LNCaP clone FGC (cell line): ENCODE results near the gene FBXL12.
"Not testable (repeated sequence)": the region's sequence is repeated elsewhere in the genome, so short reads cannot be mapped to it uniquely, and the experiment has no call there.

Experiments used
- DNase-seq: peaks from one replicate; pipeline ENCODE4 v3.0.0-alpha.2; 2011; ENCODE audit warnings: low read depth
- H3K4me3 ChIP-seq: 2 replicates; pipeline ENCODE4 v1.5.1; 2011; ENCODE audit warnings: mild to moderate bottlenecking, low read depth, low read length, control low read depth
- TF ChIP-seq, protein P1 (sequence below): IDR thresholded peaks from 2 replicates; pipeline ENCODE4 v1.5.1; 2012; ENCODE audit warnings: mild to moderate bottlenecking; ENCODE audit not compliant: control insufficient read depth, insufficient read depth; ENCODE audit errors: extremely low read depth

The FBXL12 gene

DNA sequence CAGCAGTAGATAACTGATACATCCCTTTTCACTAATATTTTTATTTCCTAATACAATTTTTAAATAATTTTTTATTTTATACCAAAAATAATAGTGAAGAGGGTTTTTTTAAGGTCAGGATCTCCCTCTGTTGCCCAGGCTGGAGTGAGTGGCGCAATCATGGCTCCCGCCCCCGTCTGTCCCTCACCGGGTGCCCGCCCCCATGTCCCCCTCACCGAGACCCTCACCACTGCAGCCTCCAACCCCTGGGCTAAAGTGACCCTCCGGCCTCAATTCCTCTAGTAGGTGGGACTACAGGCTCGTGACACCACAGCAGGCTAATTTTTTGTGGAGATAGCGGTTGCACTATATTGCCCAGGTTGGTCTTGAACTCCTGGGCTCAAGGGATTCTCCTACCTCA lies 32.5 kb downstream of the FBXL12 start:
- TF ChIP-seq, protein P1, sequence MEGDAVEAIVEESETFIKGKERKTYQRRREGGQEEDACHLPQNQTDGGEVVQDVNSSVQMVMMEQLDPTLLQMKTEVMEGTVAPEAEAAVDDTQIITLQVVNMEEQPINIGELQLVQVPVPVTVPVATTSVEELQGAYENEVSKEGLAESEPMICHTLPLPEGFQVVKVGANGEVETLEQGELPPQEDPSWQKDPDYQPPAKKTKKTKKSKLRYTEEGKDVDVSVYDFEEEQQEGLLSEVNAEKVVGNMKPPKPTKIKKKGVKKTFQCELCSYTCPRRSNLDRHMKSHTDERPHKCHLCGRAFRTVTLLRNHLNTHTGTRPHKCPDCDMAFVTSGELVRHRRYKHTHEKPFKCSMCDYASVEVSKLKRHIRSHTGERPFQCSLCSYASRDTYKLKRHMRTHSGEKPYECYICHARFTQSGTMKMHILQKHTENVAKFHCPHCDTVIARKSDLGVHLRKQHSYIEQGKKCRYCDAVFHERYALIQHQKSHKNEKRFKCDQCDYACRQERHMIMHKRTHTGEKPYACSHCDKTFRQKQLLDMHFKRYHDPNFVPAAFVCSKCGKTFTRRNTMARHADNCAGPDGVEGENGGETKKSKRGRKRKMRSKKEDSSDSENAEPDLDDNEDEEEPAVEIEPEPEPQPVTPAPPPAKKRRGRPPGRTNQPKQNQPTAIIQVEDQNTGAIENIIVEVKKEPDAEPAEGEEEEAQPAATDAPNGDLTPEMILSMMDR: no peak
- DNase-seq: no peak

GRCh38 chr19:9785367-9786331 lies 33.2 kb downstream of the FBXL12 start:
- peak; percentile 91 for DNase-seq
- peak overlapping the region; percentile 56 for H3K4me3 ChIP-seq
- TF ChIP-seq, protein P1: no peak

More for the DNA sequence above, 32.5 kb downstream of the FBXL12 start:
- H3K4me3 ChIP-seq: peak overlapping the region; percentile 56

GRCh38 chr19:9784163-9784496 lies 34.7 kb downstream of the FBXL12 start:
- H3K4me3 ChIP-seq, DNase-seq: not testable (repeated sequence)

GRCh38 chr19:9782338-9782737 lies 36.5 kb downstream of the FBXL12 start:
- no peak for DNase-seq
- no peak overlapping the region for H3K4me3 ChIP-seq
- TF ChIP-seq, protein P1: no peak

GRCh38 chr19:9768175-9769112 lies 50.4 kb downstream of the FBXL12 start, which contains the start of gene ZNF846:
Gene ZNF846 (minus strand): TSS chr19:9768738. CDS start chr19:9764950, 3,788 bp downstream.
- peak within 1 kb of the TSS; percentile 65 for H3K4me3 ChIP-seq
- TF ChIP-seq, protein P1: 0 out of 2 replicates have a peak, but pooled peaks have one; percentile 4
- peak; percentile 95 for DNase-seq
